Adipocyte (in vitro differentiated cells): ENCODE measurements around the gene ZWILCH.

Experiments used
- DNase-seq: peaks from one replicate; pipeline ENCODE4 v3.0.0-alpha.2; 2015; ENCODE audit warnings: low read depth
- H3K27me3 ChIP-seq: replicated peaks from 2 replicates; pipeline ENCODE4 v1.7.0; 2013; ENCODE audit warnings: mild to moderate bottlenecking, low read length, moderate library complexity; ENCODE audit not compliant: control insufficient read depth, insufficient read depth
- H3K36me3 ChIP-seq: 2 replicates; pipeline ENCODE4 v1.7.0; 2013; ENCODE audit warnings: low read length, mild to moderate bottlenecking, moderate library complexity; ENCODE audit not compliant: control insufficient read depth, insufficient read depth, severe bottlenecking
- H3K4me1 ChIP-seq: 2 replicates; pipeline ENCODE4 v1.7.0; 2013; ENCODE audit warnings: mild to moderate bottlenecking, low read length, moderate library complexity; ENCODE audit not compliant: control insufficient read depth, insufficient read depth
- H3K4me3 ChIP-seq: 2 replicates; pipeline ENCODE4 v1.7.0; 2013; ENCODE audit warnings: mild to moderate bottlenecking, low read length, moderate library complexity
- H3K9ac ChIP-seq: 2 replicates; pipeline ENCODE4 v1.7.0; 2013; ENCODE audit warnings: mild to moderate bottlenecking, low read length, moderate library complexity
- H3K9me3 ChIP-seq: 2 replicates; pipeline ENCODE4 v1.7.0; 2013; ENCODE audit warnings: mild to moderate bottlenecking, low read length, moderate library complexity; ENCODE audit not compliant: control insufficient read depth

ZWILCH gene

GRCh38 chr15:66570842-66571478, 65.8 kb downstream of the ZWILCH start:
- no peaks in the 10 kb centered on the region for H3K9me3 ChIP-seq
- no peak overlapping the region for H3K9ac ChIP-seq
- peaks cover 17% of the 10 kb centered on the region for H3K4me1 ChIP-seq
- H3K27me3 ChIP-seq: no peaks in the 10 kb centered on the region
- no peaks in the 10 kb centered on the region for H3K36me3 ChIP-seq
- DNase-seq: no peak
- no peak overlapping the region for H3K4me3 ChIP-seq

GRCh38 chr15:66572146-66572545, 67.0 kb downstream of the ZWILCH start:
- Histone ChIP-seq H3K27me3 (no peaks in the 10 kb centered on the region), H3K4me1 (peaks cover 17% of the 10 kb centered on the region), H3K4me3 (no peak overlapping the region), H3K9me3 (no peaks in the 10 kb centered on the region), H3K9ac (no peak overlapping the region), H3K36me3 (no peaks in the 10 kb centered on the region)
- DNase-seq: no peak

GRCh38 chr15:66573348-66573718, 68.2 kb downstream of the ZWILCH start:
- Histone ChIP-seq H3K27me3 (no peaks in the 10 kb centered on the region), H3K4me1 (peaks cover 17% of the 10 kb centered on the region), H3K9ac (peak overlapping the region; percentile 11), H3K36me3 (no peaks in the 10 kb centered on the region), H3K4me3 (no peak overlapping the region), H3K9me3 (no peaks in the 10 kb centered on the region)
- DNase-seq: no peak

- Histone ChIP-seq H3K4me1 (peaks cover 17% of the 10 kb centered on the region), H3K9ac (peak overlapping the region; percentile 11), H3K4me3 (no peak overlapping the region), H3K9me3 (no peaks in the 10 kb centered on the region), H3K27me3 (no peaks in the 10 kb centered on the region), H3K36me3 (no peaks in the 10 kb centered on the region)
- DNase-seq: peak; percentile 71
Measured at GRCh38 chr15:66573719-66574595, 68.8 kb downstream of the ZWILCH start.

GRCh38 chr15:66574596-66574950, 69.4 kb downstream of the ZWILCH start:
- Histone ChIP-seq H3K4me3 (no peak overlapping the region), H3K27me3 (no peaks in the 10 kb centered on the region), H3K9ac (no peak overlapping the region), H3K9me3 (no peaks in the 10 kb centered on the region), H3K4me1 (peaks cover 17% of the 10 kb centered on the region), H3K36me3 (no peaks in the 10 kb centered on the region)
- DNase-seq: no peak

- Histone ChIP-seq H3K9ac (no peak overlapping the region), H3K27me3 (no peaks in the 10 kb centered on the region), H3K4me1 (peaks cover 38% of the 10 kb centered on the region), H3K4me3 (no peak overlapping the region), H3K36me3 (no peaks in the 10 kb centered on the region), H3K9me3 (no peaks in the 10 kb centered on the region)
- peak; percentile 15 for DNase-seq
Measured at GRCh38 chr15:66578286-66578875, 73.3 kb downstream of the ZWILCH start.

- H3K9me3 ChIP-seq: no peaks in the 10 kb centered on the region
- H3K4me3 ChIP-seq: peak overlapping the region; percentile 3
- H3K27me3 ChIP-seq: no peaks in the 10 kb centered on the region
- H3K36me3 ChIP-seq: no peaks in the 10 kb centered on the region
- DNase-seq: peak; percentile 32
- peaks cover 24% of the 10 kb centered on the region for H3K4me1 ChIP-seq
- no peak overlapping the region for H3K9ac ChIP-seq
Measured at GRCh38 chr15:66580643-66581042, 75.5 kb downstream of the ZWILCH start.

GRCh38 chr15:66581972-66582537, 76.9 kb downstream of the ZWILCH start:
- no peak for DNase-seq
- H3K36me3 ChIP-seq: no peaks in the 10 kb centered on the region
- peaks cover 24% of the 10 kb centered on the region for H3K4me1 ChIP-seq
- H3K27me3 ChIP-seq: no peaks in the 10 kb centered on the region
- peak overlapping the region; percentile 57 for H3K4me3 ChIP-seq
- no peak overlapping the region for H3K9ac ChIP-seq
- H3K9me3 ChIP-seq: no peaks in the 10 kb centered on the region

GRCh38 chr15:66586155-66586976, 81.2 kb downstream of the ZWILCH start:
- Histone ChIP-seq H3K36me3 (no peaks in the 10 kb centered on the region), H3K4me3 (no peak overlapping the region), H3K27me3 (peaks cover 3% of the 10 kb centered on the region), H3K9ac (no peak overlapping the region), H3K4me1 (peaks cover 12% of the 10 kb centered on the region), H3K9me3 (no peaks in the 10 kb centered on the region)
- no peak for DNase-seq

- Histone ChIP-seq H3K4me1 (peaks cover 7% of the 10 kb centered on the region), H3K4me3 (no peak overlapping the region), H3K9me3 (no peaks in the 10 kb centered on the region), H3K9ac (no peak overlapping the region), H3K36me3 (no peaks in the 10 kb centered on the region), H3K27me3 (peaks cover 3% of the 10 kb centered on the region)
- DNase-seq: no peak
Measured at GRCh38 chr15:66587020-66587419, 81.9 kb downstream of the ZWILCH start.
